Neuronal stem cell (in vitro differentiated cells): ENCODE results near the gene BCCIP.

ENCODE experiments used
- DNase-seq: peaks from one replicate; pipeline ENCODE4 v3.0.0-alpha.2; 2013; ENCODE audit warnings: low spot score
- H2AFZ ChIP-seq: one replicate; pipeline ENCODE4 v1.6.1; 2013; ENCODE audit warnings: mild to moderate bottlenecking, low read length, inconsistent platforms
- H2AK5ac ChIP-seq: 2 replicates; pipeline ENCODE4 v1.6.1; 2013; ENCODE audit warnings: low read depth, mild to moderate bottlenecking, inconsistent platforms, low read length, moderate library complexity, mixed read lengths
- H2BK120ac ChIP-seq: 2 replicates; pipeline ENCODE4 v1.6.1; 2013; ENCODE audit warnings: low read depth, mild to moderate bottlenecking, inconsistent platforms, low read length, moderate library complexity, mixed read lengths
- H2BK12ac ChIP-seq: one replicate; pipeline ENCODE4 v1.6.1; 2013; ENCODE audit warnings: low read length, inconsistent platforms
- H2BK15ac ChIP-seq: 2 replicates; pipeline ENCODE4 v1.6.1; 2013; ENCODE audit warnings: mild to moderate bottlenecking, low read length, inconsistent platforms, mixed read lengths
- H2BK5ac ChIP-seq: one replicate; pipeline ENCODE4 v1.6.1; 2013; ENCODE audit warnings: inconsistent platforms, mild to moderate bottlenecking, low read length, moderate library complexity
- H3K14ac ChIP-seq: one replicate; pipeline ENCODE4 v1.6.1; 2013; ENCODE audit warnings: low read length, inconsistent platforms
- H3K18ac ChIP-seq: 2 replicates; pipeline ENCODE4 v1.6.1; 2013; ENCODE audit warnings: low read length, inconsistent platforms
- H3K23ac ChIP-seq: 2 replicates; pipeline ENCODE4 v1.6.1; 2013; ENCODE audit warnings: low read depth, mild to moderate bottlenecking, mixed read lengths, low read length, inconsistent platforms; ENCODE audit not compliant: poor library complexity
- H3K27ac ChIP-seq: replicated peaks from 3 replicates; pipeline ENCODE4 v1.5.1; 2013; ENCODE audit warnings: low read length, inconsistent platforms
- H3K27me3 ChIP-seq, 3 experiments: 2 replicates each; pipeline ENCODE4 v1.6.1; 2013; ENCODE audit warnings: low read length in 3 of 3, mild to moderate bottlenecking in 2 of 3, inconsistent platforms in 1 of 3, low read depth in 1 of 3, mixed read lengths in 1 of 3, moderate library complexity in 1 of 3; ENCODE audit not compliant: control insufficient read depth in 3 of 3, insufficient read depth in 3 of 3
- H3K36me3 ChIP-seq, 2 donors: replicated peaks in 1 of 2; 2 replicates each; pipeline ENCODE4 v1.6.1; 2013; ENCODE audit warnings: low read length in 2 of 2; ENCODE audit not compliant: control insufficient read depth in 2 of 2, insufficient read depth in 2 of 2
- H3K4ac ChIP-seq: 2 replicates; pipeline ENCODE4 v1.6.1; 2013; ENCODE audit warnings: inconsistent platforms, mild to moderate bottlenecking, low read length, moderate library complexity
- H3K4me1 ChIP-seq, 2 donors: 1 replicate in 1 of 2; 2 replicates in 1 of 2; pipeline ENCODE4 v1.6.1; 2013; ENCODE audit warnings: low read length in 2 of 2, low read depth in 1 of 2; ENCODE audit not compliant: control insufficient read depth in 2 of 2, insufficient read depth in 1 of 2
- H3K4me2 ChIP-seq: one replicate; pipeline ENCODE4 v1.6.1; 2013; ENCODE audit warnings: mild to moderate bottlenecking, low read length, inconsistent platforms; ENCODE audit not compliant: insufficient read depth, poor library complexity, severe bottlenecking
- H3K4me3 ChIP-seq, 2 donors: 2 replicates each; pipeline ENCODE4 v1.5.1; 2013; ENCODE audit warnings: low read length in 2 of 2, mild to moderate bottlenecking in 2 of 2, inconsistent platforms in 1 of 2, moderate library complexity in 1 of 2
- H3K79me1 ChIP-seq: one replicate; pipeline ENCODE4 v1.6.1; 2013; ENCODE audit warnings: low read depth, mild to moderate bottlenecking, inconsistent platforms, low read length, moderate library complexity
- H3K9ac ChIP-seq: one replicate; pipeline ENCODE4 v1.6.1; 2013; ENCODE audit warnings: mild to moderate bottlenecking, low read depth, low read length, inconsistent platforms; ENCODE audit not compliant: poor library complexity
- H3K9me3 ChIP-seq, 2 donors: replicated peaks in 1 of 2; 2 replicates each; pipeline versions ENCODE3 to v1.6.1; 2013; ENCODE audit warnings: low read length in 2 of 2, mild to moderate bottlenecking in 2 of 2, inconsistent platforms in 1 of 2, low read depth in 1 of 2, mixed read lengths in 1 of 2, moderate library complexity in 1 of 2; ENCODE audit not compliant: control insufficient read depth in 2 of 2, insufficient read depth in 1 of 2
- H4K8ac ChIP-seq: one replicate; pipeline ENCODE4 v1.6.1; 2013; ENCODE audit warnings: low read depth, mild to moderate bottlenecking, inconsistent platforms, low read length, moderate library complexity
- H4K91ac ChIP-seq: one replicate; pipeline ENCODE4 v1.6.1; 2013; ENCODE audit warnings: low read length, low read depth, mild to moderate bottlenecking, inconsistent platforms; ENCODE audit not compliant: poor library complexity
- WGBS, 2 donors: extraction: QIAGEN DNeasy Blood & Tissue Kit; methylation state at CpG; one replicate each; pipeline ENCODE4 v1.1.7; 2013; ENCODE audit warnings: missing lambda C conversion rate in 2 of 2, mixed read lengths in 1 of 2; ENCODE audit not compliant: insufficient read length in 2 of 2, insufficient replicate concordance in 1 of 2; ENCODE audit errors: extremely low coverage in 2 of 2; 5-methylcytosine and 5-hydroxymethylcytosine counted together

The BCCIP gene

DNA sequence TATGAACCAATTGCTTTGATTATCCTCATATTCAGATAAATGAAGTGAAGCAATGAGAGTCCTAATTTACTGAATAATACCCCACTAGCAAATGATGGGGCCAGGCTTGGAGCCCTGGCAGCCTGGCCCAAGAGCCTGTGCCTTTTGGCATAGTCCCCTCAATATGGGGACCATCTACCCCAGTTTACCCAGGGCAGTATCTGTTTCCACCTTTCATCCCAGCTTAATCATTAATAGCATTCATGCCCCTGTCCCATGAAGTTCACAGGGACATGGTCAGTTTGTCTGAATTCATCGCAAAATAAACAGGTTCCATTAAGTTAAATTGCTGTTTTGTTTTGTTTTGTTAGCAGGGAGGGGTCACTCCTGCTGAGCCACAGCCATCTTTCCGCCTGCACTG lies 25.5 kb downstream of the BCCIP start:
- WGBS, 2 donors: no CpG with 5 or more reads among the region's 2 CpGs
- no peak overlapping the region for H2BK5ac ChIP-seq
- H3K9me3 ChIP-seq: no peaks in the 10 kb centered on the region
- H3K27ac ChIP-seq: no peak overlapping the region
- no peak overlapping the region for H3K4me2 ChIP-seq
- no peak overlapping the region for H3K9ac ChIP-seq
- H2BK12ac ChIP-seq: no peak overlapping the region
- H2AFZ ChIP-seq: no peak overlapping the region
- H3K79me1 ChIP-seq: no peaks in the 10 kb centered on the region
- H2AK5ac ChIP-seq: no peak overlapping the region
- H3K4ac ChIP-seq: no peak overlapping the region
- no peak overlapping the region for H3K4me3 ChIP-seq
- no peak overlapping the region for H4K8ac ChIP-seq
- no peaks in the 10 kb centered on the region for H3K27me3 ChIP-seq
- no peaks in the 10 kb centered on the region for H3K4me1 ChIP-seq
- no peak overlapping the region for H4K91ac ChIP-seq
- H3K14ac ChIP-seq: no peak overlapping the region
- no peak for DNase-seq
- H2BK120ac ChIP-seq: no peak overlapping the region
- H2BK15ac ChIP-seq: no peak overlapping the region
- H3K36me3 ChIP-seq: peaks cover 32 to 95% of the 10 kb centered on the region in 2 donors
- no peak overlapping the region for H3K23ac ChIP-seq
- H3K18ac ChIP-seq: no peak overlapping the region

DNA sequence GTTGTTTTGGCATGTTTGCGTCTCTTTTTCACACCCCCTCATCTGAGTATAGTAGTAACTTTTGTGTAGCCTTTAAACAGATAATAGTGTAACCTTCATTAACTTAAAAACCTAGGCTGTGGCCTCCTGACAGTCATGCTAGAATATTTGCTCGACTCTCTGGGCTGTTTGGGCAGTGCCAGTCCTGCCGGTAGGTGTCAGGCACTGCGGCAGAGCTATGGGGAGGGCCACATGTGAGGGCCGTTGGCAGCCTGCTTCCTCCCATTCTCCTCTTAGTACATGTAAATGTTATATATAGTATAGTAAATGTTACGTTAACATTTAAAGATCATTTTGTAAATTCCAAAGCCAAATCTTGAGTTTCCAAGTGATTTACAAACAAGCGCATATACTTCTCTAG lies 26.1 kb downstream of the BCCIP start:
- Histone ChIP-seq H4K91ac (no peak overlapping the region), H3K4me3 (no peak overlapping the region), H3K23ac (no peak overlapping the region), H3K4me2 (no peak overlapping the region), H3K14ac (no peak overlapping the region), H3K27me3 (no peaks in the 10 kb centered on the region), H2AK5ac (no peak overlapping the region), H4K8ac (no peak overlapping the region), H2BK120ac (no peak overlapping the region), H3K36me3 (peaks cover 32 to 95% of the 10 kb centered on the region in 2 donors), H3K79me1 (no peaks in the 10 kb centered on the region), H3K18ac (no peak overlapping the region), H3K4ac (no peak overlapping the region), H2BK5ac (no peak overlapping the region), H3K27ac (no peak overlapping the region), H3K4me1 (no peaks in the 10 kb centered on the region), H2AFZ (no peak overlapping the region), H2BK15ac (no peak overlapping the region), H3K9ac (no peak overlapping the region), H3K9me3 (no peaks in the 10 kb centered on the region), H2BK12ac (no peak overlapping the region)
- DNase-seq: no peak
- WGBS, 2 donors: no CpG with 5 or more reads among the region's 7 CpGs

DNA sequence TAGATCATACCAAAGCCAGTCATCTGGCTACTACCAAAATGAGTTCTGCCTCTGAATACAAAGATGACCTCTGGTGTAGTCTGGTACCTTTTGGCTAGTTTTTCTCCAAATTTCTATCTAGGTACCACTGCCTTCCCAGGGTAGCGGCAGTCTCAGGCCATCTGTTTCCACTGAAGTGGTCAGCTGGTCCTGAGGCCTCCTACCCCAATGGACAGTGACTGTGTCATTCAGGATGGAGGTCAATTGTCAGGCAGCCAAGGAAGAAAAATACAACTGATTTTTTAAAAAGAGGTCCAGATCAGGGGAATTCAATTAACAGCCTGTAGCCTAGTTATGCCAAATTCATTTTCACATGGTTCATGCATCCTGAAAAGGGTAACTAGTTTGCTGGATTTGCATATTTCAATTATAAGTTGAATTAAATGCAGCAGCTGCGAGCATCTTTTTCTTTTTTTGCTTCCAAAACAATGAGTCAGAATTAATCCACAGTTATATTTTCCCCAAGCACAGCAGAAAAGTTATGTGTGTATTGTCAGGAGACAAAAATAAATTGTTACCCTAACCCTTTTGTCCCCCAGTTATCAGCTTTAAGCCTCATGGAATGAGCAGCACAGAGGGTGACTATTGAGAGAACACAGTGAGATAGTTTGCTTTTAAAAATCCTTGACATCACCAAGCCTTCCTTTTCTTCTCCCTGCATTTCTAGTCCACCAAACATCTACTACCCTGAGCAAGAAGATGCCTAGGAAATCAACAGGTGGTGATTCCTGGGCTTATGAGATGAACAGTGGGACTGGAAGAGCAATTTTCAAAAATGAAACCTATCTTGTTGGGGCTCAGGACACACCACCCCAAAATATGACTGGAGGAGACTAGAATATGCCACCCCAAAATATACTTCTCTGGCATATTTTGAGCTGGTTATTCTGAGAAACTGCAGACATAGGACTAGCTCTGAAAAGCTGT lies 27.7 kb downstream of the BCCIP start:
- Histone ChIP-seq H3K27me3 (no peaks in the 10 kb centered on the region), H3K9ac (no peak overlapping the region), H3K4me2 (no peak overlapping the region), H4K8ac (no peak overlapping the region), H2BK15ac (no peak overlapping the region), H3K18ac (no peak overlapping the region), H3K36me3 (peaks cover 23 to 86% of the 10 kb centered on the region in 2 donors), H2AFZ (no peak overlapping the region), H2BK12ac (no peak overlapping the region), H3K27ac (no peak overlapping the region), H3K4ac (no peak overlapping the region), H3K4me3 (no peak overlapping the region), H3K14ac (no peak overlapping the region), H3K79me1 (no peaks in the 10 kb centered on the region), H3K9me3 (no peaks in the 10 kb centered on the region), H2AK5ac (no peak overlapping the region), H4K91ac (no peak overlapping the region), H2BK5ac (no peak overlapping the region), H2BK120ac (no peak overlapping the region), H3K4me1 (no peaks in the 10 kb centered on the region), H3K23ac (no peak overlapping the region)
- no CpG with 5 or more reads among the region's 2 CpGs for WGBS, 2 donors
- DNase-seq: no peak

DNA sequence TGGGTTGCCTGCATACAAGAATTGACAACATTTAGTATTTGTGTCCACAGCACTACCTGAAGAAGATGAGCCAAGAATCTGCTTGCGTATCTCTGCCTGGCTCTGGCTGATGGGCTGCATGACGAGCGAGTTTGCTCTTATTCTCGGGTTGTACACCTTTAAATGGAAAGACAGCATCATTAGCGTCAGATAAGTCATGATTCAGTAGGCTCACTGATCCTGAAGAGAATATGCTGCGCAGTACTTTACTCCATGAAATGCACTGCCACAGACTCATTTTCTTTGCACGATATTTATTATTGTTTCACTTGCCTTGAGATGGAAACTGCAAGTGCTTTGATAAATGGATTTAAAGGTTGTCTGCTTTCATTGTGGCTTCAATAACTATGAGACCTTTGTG lies 29.1 kb downstream of the BCCIP start:
- H3K79me1 ChIP-seq: no peaks in the 10 kb centered on the region
- H2AK5ac ChIP-seq: no peak overlapping the region
- H3K4me2 ChIP-seq: no peak overlapping the region
- no peak overlapping the region for H2BK15ac ChIP-seq
- H3K23ac ChIP-seq: no peak overlapping the region
- H3K9ac ChIP-seq: no peak overlapping the region
- no peak for DNase-seq
- H3K4me3 ChIP-seq: no peak overlapping the region
- no CpG with 5 or more reads among the region's 7 CpGs for WGBS, 2 donors
- no peak overlapping the region for H3K14ac ChIP-seq
- H3K36me3 ChIP-seq: peaks cover 22 to 86% of the 10 kb centered on the region in 2 donors
- H2BK12ac ChIP-seq: no peak overlapping the region
- no peaks in the 10 kb centered on the region for H3K27me3 ChIP-seq
- no peak overlapping the region for H4K8ac ChIP-seq
- no peak overlapping the region for H3K18ac ChIP-seq
- H3K9me3 ChIP-seq: peaks cover 0 to 1% of the 10 kb centered on the region in 2 donors
- H3K27ac ChIP-seq: no peak overlapping the region
- H3K4me1 ChIP-seq: no peaks in the 10 kb centered on the region
- no peak overlapping the region for H2BK5ac ChIP-seq
- no peak overlapping the region for H3K4ac ChIP-seq
- no peak overlapping the region for H2BK120ac ChIP-seq
- no peak overlapping the region for H2AFZ ChIP-seq
- no peak overlapping the region for H4K91ac ChIP-seq
